GM23338 (cell line): ENCODE data around the gene FAM162A.

Source experiments
- CREB1 ChIP-seq: fragments of 250-450 bp; sonication (Bioruptor Pico); IDR thresholded peaks from 2 replicates; pipeline ENCODE4 v1.5.0; 2020; ENCODE audit warnings: low read depth, mild to moderate bottlenecking, moderate library complexity
- CTCF ChIP-seq, 2 experiments: fragments of 200-600 bp in 1 of 2; sonication (generic) in 1 of 2; conservative IDR thresholded peaks; 2 replicates each; pipeline versions ENCODE4 v1.5.1 to v1.6.1; 2016 to 2017; ENCODE audit warnings: antibody characterized with exemption in 2 of 2, low read depth in 2 of 2, mild to moderate bottlenecking in 2 of 2, moderate library complexity in 1 of 2
- ETS1 ChIP-seq: IDR thresholded peaks from 2 replicates; pipeline ENCODE4 v1.6.1; 2016; ENCODE audit warnings: antibody characterized with exemption
- EZH2 ChIP-seq: fragments of 200-600 bp; sonication (generic); IDR thresholded peaks from one replicate; pipeline ENCODE4 v1.8.0; 2017; ENCODE audit warnings: antibody characterized with exemption, mild to moderate bottlenecking, low read depth; ENCODE audit not compliant: unreplicated experiment
- EZH2phosphoT487 ChIP-seq: fragments of 200-600 bp; sonication (generic); IDR thresholded peaks from one replicate; pipeline ENCODE4 v1.8.1; 2018; ENCODE audit warnings: antibody characterized with exemption; ENCODE audit not compliant: unreplicated experiment
- NANOG ChIP-seq: IDR thresholded peaks from 2 replicates; pipeline ENCODE4 v1.6.1; 2016; ENCODE audit warnings: antibody characterized with exemption, borderline replicate concordance
- POLR2AphosphoS5 ChIP-seq: IDR thresholded peaks from 2 replicates; pipeline ENCODE4 v1.6.1; 2016; ENCODE audit warnings: antibody characterized with exemption, low read depth
- ZNF331 ChIP-seq: fragments of 250-450 bp; sonication (Bioruptor Pico); IDR thresholded peaks from 2 replicates; pipeline ENCODE4 v1.5.0; 2020; ENCODE audit warnings: low read depth, mild to moderate bottlenecking, moderate library complexity

GRCh38 chr3:122343654-122344053, 40.3 kb upstream of the FAM162A start:
- TF ChIP-seq CTCF (conservative IDR thresholded peaks at IDR 0.05; ENCODE audit: low read depth in 2 of 2) = no peak
- no peak for TF ChIP-seq POLR2AphosphoS5
- TF ChIP-seq EZH2 = no peak
- no peak for TF ChIP-seq ZNF331 (CRISPR knock-in tag)
- TF ChIP-seq ETS1 = no peak
- TF ChIP-seq NANOG = no peak
- TF ChIP-seq CREB1 = no peak
- TF ChIP-seq EZH2phosphoT487 = no peak
